Immature natural killer cell (primary cell): ENCODE data around the gene PTGER3. TPM values are rescaled to one million over a fixed set of nuclear protein-coding genes. Genes with fewer than 3 reads are reported as not detected.

Source experiments
- DNase-seq, 3 donors: peaks; one replicate each; pipeline ENCODE4 v3.0.0; 2022; ENCODE audit warnings: mixed read lengths in 1 of 3
- H3K27ac Mint-ChIP-seq, 6 donors: one replicate each; pipeline ENCODE4 v1.8.0; 2020; ENCODE audit warnings: mixed read lengths in 6 of 6, mild to moderate bottlenecking in 5 of 6, inconsistent platforms in 4 of 6, moderate library complexity in 3 of 6
- H3K27me3 Mint-ChIP-seq, 3 donors: one replicate each; pipeline ENCODE4 v1.8.0; 2020 to 2021; ENCODE audit warnings: low read depth in 3 of 3, mild to moderate bottlenecking in 3 of 3, mixed read lengths in 3 of 3, moderate library complexity in 3 of 3, inconsistent platforms in 1 of 3
- H3K36me3 Mint-ChIP-seq, 3 donors: one replicate each; pipeline ENCODE4 v1.8.0; 2020; ENCODE audit warnings: mixed read lengths in 3 of 3, inconsistent platforms in 2 of 3, mild to moderate bottlenecking in 2 of 3
- H3K4me1 Mint-ChIP-seq, 2 donors: one replicate each; pipeline ENCODE4 v1.8.0; 2020; ENCODE audit warnings: inconsistent platforms in 2 of 2, mild to moderate bottlenecking in 2 of 2, mixed read lengths in 2 of 2, moderate library complexity in 1 of 2
- H3K4me3 Mint-ChIP-seq, 5 donors: one replicate each; pipeline ENCODE4 v1.8.0; 2020; ENCODE audit warnings: mild to moderate bottlenecking in 5 of 5, mixed read lengths in 5 of 5, inconsistent platforms in 3 of 5, moderate library complexity in 3 of 5
- H3K9me3 Mint-ChIP-seq, 6 donors: one replicate each; pipeline ENCODE4 v1.8.0; 2020; ENCODE audit warnings: mild to moderate bottlenecking in 6 of 6, mixed read lengths in 6 of 6, inconsistent platforms in 4 of 6, moderate library complexity in 3 of 6
- polyA plus RNA-seq, 3 donors: library from polyadenylated mRNA; unstranded; fragments of 300-500 nt; fragmentation: Illumina TruSeq; gene quantifications; one replicate each; pipeline ENCODE4 v1.2.3, GENCODE V29; 2021

PTGER3 gene
- polyA plus RNA-seq, result not detected

- H3K4me3 Mint-ChIP-seq, result peak within 1 kb of the TSS; percentile 70 to 82 (median 79)
- H3K27ac Mint-ChIP-seq, result no peak within 1 kb of the TSS
- no peaks in the 10 kb centered on the region for H3K36me3 Mint-ChIP-seq
- peak in 2 of 3 donors; percentile 19 to 24 for DNase-seq
- peaks cover 14 to 46% (median 16%) of the 10 kb centered on the region in 3 donors for H3K27me3 Mint-ChIP-seq
- peaks cover 17 to 30% of the 10 kb centered on the region in 2 donors for H3K4me1 Mint-ChIP-seq
- H3K9me3 Mint-ChIP-seq, result no peaks in the 10 kb centered on the region
Observed at GRCh38 chr1:71047635-71048607, at the start of gene PTGER3. TSS of gene PTGER3 (minus strand) at chr1:71047816. CDS start at chr1:71047577, 239 bp downstream.

GRCh38 chr1:71094913-71095312 is 47.3 kb upstream of the PTGER3 start:
- no peaks in the 10 kb centered on the region for H3K9me3 Mint-ChIP-seq
- DNase-seq, result no peak
- H3K4me1 Mint-ChIP-seq, result no peaks in the 10 kb centered on the region
- H3K27ac Mint-ChIP-seq, result no peak overlapping the region
- no peak overlapping the region for H3K4me3 Mint-ChIP-seq
- H3K36me3 Mint-ChIP-seq, result peaks cover 0 to 5% (median 0%) of the 10 kb centered on the region in 3 donors
- peaks cover 3 to 8% (median 5%) of the 10 kb centered on the region in 3 donors for H3K27me3 Mint-ChIP-seq

GRCh38 chr1:71093938-71094337 is 46.3 kb upstream of the PTGER3 start:
- no peaks in the 10 kb centered on the region for H3K4me1 Mint-ChIP-seq
- peaks cover 3 to 8% (median 6%) of the 10 kb centered on the region in 3 donors for H3K27me3 Mint-ChIP-seq
- no peak overlapping the region for H3K27ac Mint-ChIP-seq
- peaks cover 0 to 4% (median 0%) of the 10 kb centered on the region in 3 donors for H3K36me3 Mint-ChIP-seq
- H3K4me3 Mint-ChIP-seq, result no peak overlapping the region
- DNase-seq, result no peak
- H3K9me3 Mint-ChIP-seq, result no peaks in the 10 kb centered on the region

- H3K9me3 Mint-ChIP-seq, result peaks cover 0 to 1% (median 0%) of the 10 kb centered on the region in 6 donors
- H3K36me3 Mint-ChIP-seq, result no peaks in the 10 kb centered on the region
- H3K4me1 Mint-ChIP-seq, result no peaks in the 10 kb centered on the region
- H3K27me3 Mint-ChIP-seq, result peaks cover 7 to 12% (median 9%) of the 10 kb centered on the region in 3 donors
- DNase-seq, result no peak
- H3K4me3 Mint-ChIP-seq, result no peak overlapping the region
- no peak overlapping the region for H3K27ac Mint-ChIP-seq
Observed at GRCh38 chr1:71089536-71090270, 42.1 kb upstream of the PTGER3 start.

GRCh38 chr1:71088645-71089287 is 41.1 kb upstream of the PTGER3 start:
- DNase-seq, result no peak
- no peak overlapping the region for H3K4me3 Mint-ChIP-seq
- peaks cover 0 to 1% (median 0%) of the 10 kb centered on the region in 6 donors for H3K9me3 Mint-ChIP-seq
- H3K36me3 Mint-ChIP-seq, result peaks cover 0 to under 1% (median 0%) of the 10 kb centered on the region in 3 donors
- no peaks in the 10 kb centered on the region for H3K4me1 Mint-ChIP-seq
- peaks cover 9 to 12% (median 9%) of the 10 kb centered on the region in 3 donors for H3K27me3 Mint-ChIP-seq
- H3K27ac Mint-ChIP-seq, result no peak overlapping the region

GRCh38 chr1:71087713-71088112 is 40.1 kb upstream of the PTGER3 start:
- peaks cover 0 to 1% (median 0%) of the 10 kb centered on the region in 6 donors for H3K9me3 Mint-ChIP-seq
- H3K4me1 Mint-ChIP-seq, result no peaks in the 10 kb centered on the region
- no peak for DNase-seq
- H3K36me3 Mint-ChIP-seq, result peaks cover 0 to 3% (median 0%) of the 10 kb centered on the region in 3 donors
- no peak overlapping the region for H3K4me3 Mint-ChIP-seq
- peaks cover 5 to 12% (median 11%) of the 10 kb centered on the region in 3 donors for H3K27me3 Mint-ChIP-seq
- H3K27ac Mint-ChIP-seq, result no peak overlapping the region

GRCh38 chr1:71087060-71087459 is 39.4 kb upstream of the PTGER3 start:
- DNase-seq, result no peak
- Mint-ChIP-seq H3K9me3 (peaks cover 0 to 1% (median 0%) of the 10 kb centered on the region in 6 donors), H3K4me1 (peaks cover 0 to 2% of the 10 kb centered on the region in 2 donors), H3K27ac (no peak overlapping the region), H3K4me3 (no peak overlapping the region), H3K36me3 (peaks cover 0 to 3% (median 0%) of the 10 kb centered on the region in 3 donors), H3K27me3 (peaks cover 5 to 10% (median 9%) of the 10 kb centered on the region in 3 donors)

- H3K4me3 Mint-ChIP-seq, result no peak overlapping the region
- H3K27me3 Mint-ChIP-seq, result peaks cover 5 to 14% (median 10%) of the 10 kb centered on the region in 3 donors
- no peak for DNase-seq
- H3K4me1 Mint-ChIP-seq, result peaks cover 7 to 9% of the 10 kb centered on the region in 2 donors
- H3K27ac Mint-ChIP-seq, result no peak overlapping the region
- H3K9me3 Mint-ChIP-seq, result peaks cover 0 to 3% (median 0%) of the 10 kb centered on the region in 6 donors
- peaks cover 0 to 3% (median 0%) of the 10 kb centered on the region in 3 donors for H3K36me3 Mint-ChIP-seq
Observed at GRCh38 chr1:71086331-71086730, 38.7 kb upstream of the PTGER3 start.

GRCh38 chr1:71083271-71083670 is 35.7 kb upstream of the PTGER3 start:
- DNase-seq, result no peak
- H3K9me3 Mint-ChIP-seq, result peaks cover 0 to 3% (median 0%) of the 10 kb centered on the region in 6 donors
- peaks cover 0 to 7% (median 1%) of the 10 kb centered on the region in 3 donors for H3K36me3 Mint-ChIP-seq
- H3K27ac Mint-ChIP-seq, result no peak overlapping the region
- no peak overlapping the region for H3K4me3 Mint-ChIP-seq
- peaks cover 5 to 19% (median 7%) of the 10 kb centered on the region in 3 donors for H3K27me3 Mint-ChIP-seq
- H3K4me1 Mint-ChIP-seq, result peaks cover 23 to 40% of the 10 kb centered on the region in 2 donors

GRCh38 chr1:71081697-71082080 is 34.1 kb upstream of the PTGER3 start:
- no peak for DNase-seq
- Mint-ChIP-seq H3K9me3 (peaks cover 0 to 3% (median 0%) of the 10 kb centered on the region in 6 donors), H3K4me1 (peaks cover 23 to 48% of the 10 kb centered on the region in 2 donors), H3K4me3 (peak overlapping the region; percentile 72 to 100 (median 98)), H3K36me3 (peaks cover 0 to 10% (median 6%) of the 10 kb centered on the region in 3 donors), H3K27me3 (peaks cover 5 to 14% (median 5%) of the 10 kb centered on the region in 3 donors), H3K27ac (peak overlapping the region; percentile 76 to 99 (median 86))

- DNase-seq, result peak; percentile 92 to 94 (median 93)
- Mint-ChIP-seq H3K4me3 (peak within 1 kb of the TSS; percentile 91 to 100 (median 98)), H3K27me3 (peaks cover 4 to 14% (median 5%) of the 10 kb centered on the region in 3 donors), H3K4me1 (peaks cover 26 to 54% of the 10 kb centered on the region in 2 donors), H3K27ac (peak within 1 kb of the TSS; percentile 97 to 99 (median 99)), H3K36me3 (peaks cover 0 to 16% (median 10%) of the 10 kb centered on the region in 3 donors), H3K9me3 (peaks cover 0 to 3% (median 0%) of the 10 kb centered on the region in 6 donors)
Observed at GRCh38 chr1:71080739-71081696, 33.4 kb upstream of the PTGER3 start, which contains the start of gene ZRANB2. TSS of gene ZRANB2 (minus strand) at chr1:71081035. CDS start at chr1:71080995, 40 bp downstream.

GRCh38 chr1:71080230-71080738 is 32.7 kb upstream of the PTGER3 start:
- Mint-ChIP-seq H3K4me3 (peak overlapping the region; percentile 91 to 100 (median 98)), H3K9me3 (peaks cover 0 to 3% (median 0%) of the 10 kb centered on the region in 6 donors), H3K27ac (peak overlapping the region; percentile 97 to 99 (median 99)), H3K4me1 (peaks cover 33 to 62% of the 10 kb centered on the region in 2 donors), H3K27me3 (peaks cover 4 to 17% (median 5%) of the 10 kb centered on the region in 3 donors), H3K36me3 (peaks cover 3 to 23% (median 17%) of the 10 kb centered on the region in 3 donors)
- DNase-seq, result peak in 1 of 3 donors; percentile 12
